Upper lobe of left lung (tissue), 6 donors: ENCODE results near the gene SNX12. TPM values are rescaled to one million over a fixed set of nuclear protein-coding genes. Genes with fewer than 3 reads are reported as not detected.

Experiments
- ATAC-seq, 2 donors: fragments of 200-7000 bp; cut with Tn5 transposase; one replicate each; pipeline ENCODE4 v1.9.1; 2022; ENCODE audit warnings: mild to moderate bottlenecking in 2 of 2, moderate library complexity in 2 of 2; ENCODE audit not compliant: low FRiP score in 2 of 2
- DNase-seq, 2 donors: peaks; one replicate each; pipeline ENCODE4 v3.0.0-alpha.2; 2019 to 2020
- H3K27ac ChIP-seq, 4 donors: fragments of 200-600 bp; sonication (generic); one replicate each; pipeline ENCODE4 v1.5.1; 2016 to 2019
- H3K27me3 ChIP-seq, 4 donors: fragments of 200-600 bp; sonication (generic); one replicate each; pipeline ENCODE4 v1.5.1; 2017 to 2019
- H3K36me3 ChIP-seq, 4 donors: fragments of 200-600 bp; sonication (generic); one replicate each; pipeline ENCODE4 v1.5.1; 2016 to 2019
- H3K4me1 ChIP-seq, 4 donors: fragments of 200-600 bp; sonication (generic); one replicate each; pipeline ENCODE4 v1.5.1; 2018 to 2019
- H3K4me3 ChIP-seq, 4 donors: fragments of 200-600 bp; sonication (generic); one replicate each; pipeline ENCODE4 v1.5.1; 2017 to 2019; ENCODE audit warnings: mild to moderate bottlenecking in 2 of 4, moderate library complexity in 1 of 4
- H3K9me3 ChIP-seq, 4 donors: fragments of 200-600 bp; sonication (generic); one replicate each; pipeline ENCODE4 v1.5.1; 2018 to 2019
- EP300 ChIP-seq, 4 donors: sonication (generic); formaldehyde crosslinking; IDR thresholded peaks; one replicate each; pipeline ENCODE4 v1.5.1; 2017; ENCODE audit warnings: antibody characterized with exemption in 4 of 4, control low read depth in 2 of 4
- POLR2A ChIP-seq, 4 donors: fragments of 450-650 bp; IDR thresholded peaks; one replicate each; pipeline ENCODE4 v1.5.1; 2016 to 2017; ENCODE audit warnings: antibody characterized with exemption in 4 of 4, mild to moderate bottlenecking in 2 of 4
- POLR2AphosphoS5 ChIP-seq, 2 donors: sonication (generic); formaldehyde crosslinking; IDR thresholded peaks; one replicate each; pipeline ENCODE4 v1.5.1; 2017; ENCODE audit warnings: antibody characterized with exemption in 2 of 2
- WGBS, 2 donors: methylation state at CpG; one replicate each; pipeline ENCODE4 v1.1.5; 2017 to 2018; 5-methylcytosine and 5-hydroxymethylcytosine counted together
- total RNA-seq, 6 donors: library from RNA; depleted of rRNA in 4 of 6; stranded (reverse); fragments of >200 nt in 4 of 6; gene quantifications; one replicate each; pipeline versions ENCODE4 v1.1.0 to v1.2.1, GENCODE V29; 2016 to 2021
- TF ChIP-seq, protein P1 (sequence below), 6 experiments: fragments of 450-650 bp in 4 of 6; fragments of 200-600 bp in 2 of 6; sonication (generic) in 2 of 6; IDR thresholded peaks; one replicate each; pipeline ENCODE4 v1.5.1; 2016 to 2019; ENCODE audit warnings: antibody characterized with exemption in 6 of 6
- donor health status: DM: no; HTN: no; CAD: no; lungs with moderate emphysema.
- donor health status: DM: no; HTN: yes; CAD: no; lungs with severe emphysema.

SNX12 gene
- total RNA-seq, 6 donors from 2014 or later, result 26.2 to 67.4 (median 48.8) TPM

DNA sequence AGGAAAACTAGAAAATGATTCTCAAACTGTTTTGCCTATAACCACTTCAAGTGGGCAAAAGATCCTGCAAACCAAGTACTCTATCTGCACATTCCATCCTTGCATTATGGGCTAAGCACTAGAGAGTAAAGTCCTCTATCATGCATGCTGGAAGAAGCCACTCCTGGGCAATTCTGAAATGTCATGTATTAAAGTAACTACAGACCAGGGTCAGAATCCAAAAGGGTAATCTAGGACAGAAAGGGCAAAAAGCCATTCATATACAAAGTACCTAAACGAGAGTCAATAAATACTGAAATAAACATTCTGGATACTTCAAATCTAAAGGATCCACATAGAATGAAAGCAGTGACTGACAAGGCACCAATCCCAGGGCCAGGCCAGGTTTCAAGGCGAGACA, 1.0 kb downstream of the SNX12 start:
- no peaks in the 10 kb centered on the region for H3K27me3 ChIP-seq
- H3K9me3 ChIP-seq, result no peaks in the 10 kb centered on the region
- no peaks in the 10 kb centered on the region for H3K36me3 ChIP-seq
- peak overlapping the region; percentile 70 to 89 (median 85) for H3K27ac ChIP-seq
- H3K4me1 ChIP-seq, result peaks cover 0 to 7% (median 2%) of the 10 kb centered on the region in 4 donors
- 13 to 37% methylated on average over 2 of the region's 2 CpGs for WGBS, 2 donors
- H3K4me3 ChIP-seq, result peak overlapping the region in 3 of 4 donors; percentile 58 to 79 (median 64)
- DNase-seq (no peak), ATAC-seq (no peak)
- TF ChIP-seq POLR2A (IDR thresholded peaks at IDR 0.05) (no peak), POLR2AphosphoS5 (IDR thresholded peaks at IDR 0.05) (no peak), EP300 (IDR thresholded peaks at IDR 0.05) (no peak)
- TF ChIP-seq, protein P1, sequence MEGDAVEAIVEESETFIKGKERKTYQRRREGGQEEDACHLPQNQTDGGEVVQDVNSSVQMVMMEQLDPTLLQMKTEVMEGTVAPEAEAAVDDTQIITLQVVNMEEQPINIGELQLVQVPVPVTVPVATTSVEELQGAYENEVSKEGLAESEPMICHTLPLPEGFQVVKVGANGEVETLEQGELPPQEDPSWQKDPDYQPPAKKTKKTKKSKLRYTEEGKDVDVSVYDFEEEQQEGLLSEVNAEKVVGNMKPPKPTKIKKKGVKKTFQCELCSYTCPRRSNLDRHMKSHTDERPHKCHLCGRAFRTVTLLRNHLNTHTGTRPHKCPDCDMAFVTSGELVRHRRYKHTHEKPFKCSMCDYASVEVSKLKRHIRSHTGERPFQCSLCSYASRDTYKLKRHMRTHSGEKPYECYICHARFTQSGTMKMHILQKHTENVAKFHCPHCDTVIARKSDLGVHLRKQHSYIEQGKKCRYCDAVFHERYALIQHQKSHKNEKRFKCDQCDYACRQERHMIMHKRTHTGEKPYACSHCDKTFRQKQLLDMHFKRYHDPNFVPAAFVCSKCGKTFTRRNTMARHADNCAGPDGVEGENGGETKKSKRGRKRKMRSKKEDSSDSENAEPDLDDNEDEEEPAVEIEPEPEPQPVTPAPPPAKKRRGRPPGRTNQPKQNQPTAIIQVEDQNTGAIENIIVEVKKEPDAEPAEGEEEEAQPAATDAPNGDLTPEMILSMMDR (IDR thresholded peaks at IDR 0.05), result no peak

GRCh38 chrX:71060127-71060526, 8.0 kb downstream of the SNX12 start:
- Histone ChIP-seq H3K4me3 (no peak overlapping the region), H3K9me3 (no peaks in the 10 kb centered on the region), H3K36me3 (peaks cover 0 to 19% (median 4%) of the 10 kb centered on the region in 4 donors), H3K4me1 (no peaks in the 10 kb centered on the region), H3K27ac (no peak overlapping the region), H3K27me3 (no peaks in the 10 kb centered on the region)
- no peak for ATAC-seq
- no peak for DNase-seq
- no peak for TF ChIP-seq POLR2A (IDR thresholded peaks at IDR 0.05)
- TF ChIP-seq, protein P1 (IDR thresholded peaks at IDR 0.05), result no peak
- no peak for TF ChIP-seq EP300 (IDR thresholded peaks at IDR 0.05)
- TF ChIP-seq POLR2AphosphoS5 (IDR thresholded peaks at IDR 0.05), result no peak

DNA sequence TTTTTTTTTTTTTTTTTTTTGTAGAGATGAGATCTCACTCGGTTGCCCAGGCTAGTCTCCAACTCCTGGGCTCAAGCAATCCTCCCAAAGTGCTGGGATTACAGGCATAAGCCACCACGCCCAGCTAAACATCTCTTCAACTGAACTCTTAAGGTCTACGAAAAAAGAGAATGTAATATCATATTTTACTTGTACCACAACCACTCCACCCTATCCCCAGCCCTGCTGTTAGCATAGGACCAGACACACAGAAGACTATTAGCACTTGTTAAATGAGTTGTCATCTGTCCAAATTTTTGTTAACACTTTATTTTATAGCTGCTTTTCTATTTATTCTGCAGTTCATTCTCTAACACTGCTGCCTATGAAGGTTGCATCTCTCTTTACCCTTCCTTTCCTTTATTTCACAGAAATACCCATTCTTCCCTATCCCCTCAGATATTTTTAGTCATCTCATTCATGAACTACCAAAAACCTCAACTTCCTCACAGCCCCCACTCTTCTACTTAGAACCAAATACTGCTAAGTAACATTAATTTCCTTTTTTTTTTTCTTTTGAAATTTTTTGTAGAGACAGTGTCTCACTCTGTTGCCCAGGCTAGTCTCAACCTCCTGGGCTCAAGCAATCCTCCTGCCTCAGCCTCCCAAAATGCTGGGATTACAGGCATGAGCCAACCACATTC, 10.1 kb downstream of the SNX12 start:
- H3K27me3 ChIP-seq, result no peaks in the 10 kb centered on the region
- DNase-seq (no peak), ATAC-seq (no peak)
- H3K36me3 ChIP-seq, result peaks cover 0 to 19% (median 4%) of the 10 kb centered on the region in 4 donors
- TF ChIP-seq, protein P1 (IDR thresholded peaks at IDR 0.05), result no peak
- TF ChIP-seq POLR2A (IDR thresholded peaks at IDR 0.05) (no peak), EP300 (IDR thresholded peaks at IDR 0.05) (no peak)
- H3K27ac ChIP-seq, result no peak overlapping the region
- H3K4me1 ChIP-seq, result no peaks in the 10 kb centered on the region
- no peak overlapping the region for H3K4me3 ChIP-seq
- WGBS, 2 donors, result 60 to 91% methylated on average over 3 of the region's 3 CpGs
- no peaks in the 10 kb centered on the region for H3K9me3 ChIP-seq

DNA sequence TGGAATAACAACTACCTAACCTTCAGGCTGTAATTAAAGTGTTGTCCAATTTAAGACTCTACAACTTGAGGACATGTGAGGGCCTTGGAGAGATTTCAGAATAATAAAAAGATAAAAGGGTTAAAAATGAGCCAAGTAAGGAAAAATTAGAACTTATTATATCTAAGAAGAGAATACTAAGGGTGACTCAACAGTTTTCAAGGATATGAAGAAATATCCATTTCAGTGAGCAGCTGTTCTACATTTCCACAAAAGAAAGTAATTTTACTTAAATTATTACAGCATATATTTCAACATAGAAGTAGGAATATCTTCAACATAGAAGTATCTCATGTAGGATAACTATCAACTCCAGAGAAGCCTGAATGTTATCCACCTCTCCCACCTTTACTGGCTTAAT, 11.3 kb downstream of the SNX12 start:
- TF ChIP-seq, protein P1 (IDR thresholded peaks at IDR 0.05), result no peak
- TF ChIP-seq POLR2A (IDR thresholded peaks at IDR 0.05), result no peak
- no peak for TF ChIP-seq POLR2AphosphoS5 (IDR thresholded peaks at IDR 0.05)
- TF ChIP-seq EP300 (IDR thresholded peaks at IDR 0.05), result no peak
- H3K4me3 ChIP-seq, result no peak overlapping the region
- no peaks in the 10 kb centered on the region for H3K4me1 ChIP-seq
- DNase-seq (no peak), ATAC-seq (no peak)
- H3K27ac ChIP-seq, result no peak overlapping the region
- H3K36me3 ChIP-seq, result peaks cover 0 to 19% (median 4%) of the 10 kb centered on the region in 4 donors
- no peaks in the 10 kb centered on the region for H3K27me3 ChIP-seq
- H3K9me3 ChIP-seq, result no peaks in the 10 kb centered on the region

GRCh38 chrX:71053217-71053621, 14.9 kb downstream of the SNX12 start:
- Histone ChIP-seq H3K27ac (peak overlapping the region in 1 of 4 donors; percentile 40), H3K4me3 (no peak overlapping the region), H3K9me3 (no peaks in the 10 kb centered on the region), H3K4me1 (no peaks in the 10 kb centered on the region), H3K36me3 (peaks cover 0 to 6% (median 0%) of the 10 kb centered on the region in 4 donors), H3K27me3 (no peaks in the 10 kb centered on the region)
- 80 to 83% methylated on average over 1 to 18 of the region's 18 CpGs for WGBS, 2 donors
- TF ChIP-seq, protein P1 (IDR thresholded peaks at IDR 0.05), result no peak
- TF ChIP-seq EP300 (IDR thresholded peaks at IDR 0.05) (no peak), POLR2AphosphoS5 (IDR thresholded peaks at IDR 0.05) (no peak), POLR2A (IDR thresholded peaks at IDR 0.05) (no peak)
- peak in 1 of 2 donors; percentile 32 for DNase-seq
- ATAC-seq, result peak in 1 of 2 donors; percentile 46
